HG03039 (cell line): ENCODE results near the gene KCNN4.
"Not testable (repeated sequence)": the region's sequence is repeated elsewhere in the genome, so short reads cannot be mapped to it uniquely, and the experiment has no call there.

Experiments
- ATAC-seq: cut with Tn5 transposase; IDR thresholded peaks from one replicate; pipeline ENCODE4 v1.9.1; 2021; ENCODE audit warnings: mild to moderate bottlenecking, moderate library complexity; ENCODE audit not compliant: unreplicated experiment

Gene KCNN4

GRCh38 chr19:43780706-43781525 lies at the start of gene KCNN4:
KCNN4 (minus strand) TSS chr19:43780973; CDS start chr19:43780861, 112 bp downstream.
- no peak for ATAC-seq

GRCh38 chr19:43826787-43827754 lies 46.3 kb upstream of the KCNN4 start, which contains the start of gene ZNF283:
ZNF283 (plus strand) TSS chr19:43827321; CDS start chr19:43833505, 6,184 bp downstream.
- peak; percentile 88 for ATAC-seq

- not testable (repeated sequence) for ATAC-seq
These were observed 43.8 kb upstream of the KCNN4 start for GRCh38 chr19:43824572-43824971.

- ATAC-seq, result not testable (repeated sequence)
These were observed 43.1 kb upstream of the KCNN4 start for GRCh38 chr19:43823856-43824255.

GRCh38 chr19:43820884-43821215 lies 40.1 kb upstream of the KCNN4 start:
- no peak for ATAC-seq

- ATAC-seq, result no peak
These were observed 39.5 kb upstream of the KCNN4 start for GRCh38 chr19:43820098-43820883.

- ATAC-seq, result no peak
These were observed 37.7 kb upstream of the KCNN4 start for GRCh38 chr19:43818500-43818899.

- ATAC-seq, result not testable (repeated sequence)
These were observed 36.7 kb upstream of the KCNN4 start for GRCh38 chr19:43817454-43817853.

GRCh38 chr19:43814663-43815352 lies 34.0 kb upstream of the KCNN4 start:
- ATAC-seq, result no peak

- ATAC-seq, result no peak
These were observed 31.9 kb upstream of the KCNN4 start for GRCh38 chr19:43812688-43813087.

GRCh38 chr19:43812259-43812658 lies 31.5 kb upstream of the KCNN4 start:
- no peak for ATAC-seq

- no peak for ATAC-seq
These were observed 31.1 kb upstream of the KCNN4 start for GRCh38 chr19:43811837-43812236.

GRCh38 chr19:43809762-43810696 lies 29.3 kb upstream of the KCNN4 start:
- no peak for ATAC-seq

GRCh38 chr19:43807651-43808050 lies 26.9 kb upstream of the KCNN4 start:
- no peak for ATAC-seq

- ATAC-seq, result no peak
These were observed 26.1 kb upstream of the KCNN4 start for GRCh38 chr19:43806848-43807247.

GRCh38 chr19:43806401-43806800 lies 25.6 kb upstream of the KCNN4 start:
- not testable (repeated sequence) for ATAC-seq

GRCh38 chr19:43804432-43804831 lies 23.7 kb upstream of the KCNN4 start:
- no peak for ATAC-seq

- ATAC-seq, result no peak
These were observed 21.6 kb upstream of the KCNN4 start, which contains the start of gene LYPD5 for GRCh38 chr19:43802216-43802951. LYPD5 (minus strand) TSS chr19:43802447; CDS start chr19:43802380, 67 bp downstream.
